Right atrium auricular region (tissue), 2 donors: ENCODE data around the gene ZNF677. TPM values are rescaled to one million over a fixed set of nuclear protein-coding genes. Genes with fewer than 3 reads are reported as not detected.
"Not testable (repeated sequence)": the region's sequence is repeated elsewhere in the genome, so short reads cannot be mapped to it uniquely, and the experiment has no call there.

ENCODE experiments used
- DNase-seq: peaks from one replicate; pipeline ENCODE4 v3.0.0-alpha.2; 2019; ENCODE audit warnings: low spot score
- H3K27ac ChIP-seq, 2 donors: fragments of 200-600 bp; sonication (generic); 1 replicate in 1 of 2; 2 replicates in 1 of 2; pipeline ENCODE4 v1.5.1; 2016 to 2019
- H3K27me3 ChIP-seq, 2 donors: fragments of 200-600 bp; sonication (generic); one replicate each; pipeline versions ENCODE4 v1.5.1 to v1.6.0; 2017 to 2019
- H3K36me3 ChIP-seq: fragments of 200-600 bp; sonication (generic); one replicate; pipeline ENCODE4 v1.5.1; 2016
- H3K4me1 ChIP-seq, 2 donors: fragments of 200-600 bp; sonication (generic); one replicate each; pipeline versions ENCODE4 v1.5.1 to v1.6.0; 2017 to 2019
- H3K4me3 ChIP-seq, 2 donors: fragments of 200-600 bp; sonication (generic); 1 replicate in 1 of 2; 2 replicates in 1 of 2; pipeline ENCODE4 v1.5.1; 2017 to 2019; ENCODE audit warnings: mild to moderate bottlenecking in 1 of 2, moderate library complexity in 1 of 2
- H3K9me3 ChIP-seq, 2 donors: fragments of 200-600 bp; sonication (generic); one replicate each; pipeline ENCODE4 v1.5.1; 2019
- total RNA-seq, 2 donors: library from RNA; depleted of rRNA; stranded (reverse); fragments of >200 nt; gene quantifications; one replicate each; pipeline ENCODE4 v1.1.0, GENCODE V29; 2016
- TF ChIP-seq, protein P1 (sequence below), 2 donors: fragments of 200-600 bp; sonication (generic); IDR thresholded peaks; one replicate each; pipeline ENCODE4 v1.5.1; 2019; ENCODE audit warnings: antibody characterized with exemption in 2 of 2

The ZNF677 gene
- total RNA-seq, 2 donors from 2014 or later = 10.7 to 21.3 TPM

DNA sequence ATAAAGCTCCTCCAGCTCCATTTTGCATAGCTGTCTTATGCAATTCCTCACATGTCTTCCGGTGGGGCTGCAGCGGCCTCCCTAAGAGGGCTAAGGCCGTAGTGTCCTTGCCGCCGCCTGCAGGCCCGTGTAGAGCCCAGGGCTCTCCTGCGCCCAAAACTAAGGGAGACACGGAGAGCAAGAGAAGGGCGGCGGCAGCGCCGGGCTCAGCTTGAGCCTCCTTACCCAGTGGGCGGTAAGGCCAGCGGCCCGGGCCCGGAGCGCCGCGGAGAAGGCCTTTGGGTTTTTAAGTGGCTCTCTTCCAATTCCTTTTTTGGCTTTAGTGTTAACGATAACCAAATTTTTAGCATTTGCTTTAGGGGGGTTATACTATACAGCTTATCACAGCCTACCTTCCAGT lies 30.1 kb downstream of the ZNF677 start:
- no peak overlapping the region for H3K4me3 ChIP-seq
- no peaks in the 10 kb centered on the region for H3K27me3 ChIP-seq
- H3K36me3 ChIP-seq = no peaks in the 10 kb centered on the region
- no peaks in the 10 kb centered on the region for H3K4me1 ChIP-seq
- TF ChIP-seq, protein P1, sequence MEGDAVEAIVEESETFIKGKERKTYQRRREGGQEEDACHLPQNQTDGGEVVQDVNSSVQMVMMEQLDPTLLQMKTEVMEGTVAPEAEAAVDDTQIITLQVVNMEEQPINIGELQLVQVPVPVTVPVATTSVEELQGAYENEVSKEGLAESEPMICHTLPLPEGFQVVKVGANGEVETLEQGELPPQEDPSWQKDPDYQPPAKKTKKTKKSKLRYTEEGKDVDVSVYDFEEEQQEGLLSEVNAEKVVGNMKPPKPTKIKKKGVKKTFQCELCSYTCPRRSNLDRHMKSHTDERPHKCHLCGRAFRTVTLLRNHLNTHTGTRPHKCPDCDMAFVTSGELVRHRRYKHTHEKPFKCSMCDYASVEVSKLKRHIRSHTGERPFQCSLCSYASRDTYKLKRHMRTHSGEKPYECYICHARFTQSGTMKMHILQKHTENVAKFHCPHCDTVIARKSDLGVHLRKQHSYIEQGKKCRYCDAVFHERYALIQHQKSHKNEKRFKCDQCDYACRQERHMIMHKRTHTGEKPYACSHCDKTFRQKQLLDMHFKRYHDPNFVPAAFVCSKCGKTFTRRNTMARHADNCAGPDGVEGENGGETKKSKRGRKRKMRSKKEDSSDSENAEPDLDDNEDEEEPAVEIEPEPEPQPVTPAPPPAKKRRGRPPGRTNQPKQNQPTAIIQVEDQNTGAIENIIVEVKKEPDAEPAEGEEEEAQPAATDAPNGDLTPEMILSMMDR (IDR thresholded peaks at IDR 0.05) = no peak
- no peak overlapping the region for H3K27ac ChIP-seq
- no peak for DNase-seq
- peaks cover 2 to 86% of the 10 kb centered on the region in 2 donors for H3K9me3 ChIP-seq

DNA sequence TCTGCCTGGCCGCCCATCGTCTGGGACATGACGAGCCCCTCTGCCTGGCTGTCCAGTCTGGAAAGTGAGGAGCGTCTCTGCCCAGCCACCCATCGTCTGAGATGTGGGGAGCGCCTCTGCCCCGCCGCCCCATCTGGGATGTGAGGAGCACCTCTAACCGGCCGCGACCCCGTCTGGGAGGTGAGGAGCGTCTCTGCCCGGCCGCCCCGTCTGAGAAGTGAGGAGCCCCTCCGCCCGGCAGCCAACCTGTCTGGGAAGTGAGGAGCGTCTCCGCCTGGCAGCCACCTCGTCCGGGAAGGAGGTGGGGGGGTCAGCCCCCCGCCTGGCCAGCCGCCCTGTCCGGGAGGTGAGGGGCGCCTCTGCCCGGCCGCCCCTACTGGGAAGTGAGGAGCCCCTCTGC lies 32.0 kb downstream of the ZNF677 start:
- H3K27ac ChIP-seq, H3K36me3 ChIP-seq, H3K27me3 ChIP-seq, H3K4me3 ChIP-seq, DNase-seq, H3K4me1 ChIP-seq: not testable (repeated sequence)
- H3K9me3 ChIP-seq = peaks cover 10 to 86% of the 10 kb centered on the region in 2 donors

DNA sequence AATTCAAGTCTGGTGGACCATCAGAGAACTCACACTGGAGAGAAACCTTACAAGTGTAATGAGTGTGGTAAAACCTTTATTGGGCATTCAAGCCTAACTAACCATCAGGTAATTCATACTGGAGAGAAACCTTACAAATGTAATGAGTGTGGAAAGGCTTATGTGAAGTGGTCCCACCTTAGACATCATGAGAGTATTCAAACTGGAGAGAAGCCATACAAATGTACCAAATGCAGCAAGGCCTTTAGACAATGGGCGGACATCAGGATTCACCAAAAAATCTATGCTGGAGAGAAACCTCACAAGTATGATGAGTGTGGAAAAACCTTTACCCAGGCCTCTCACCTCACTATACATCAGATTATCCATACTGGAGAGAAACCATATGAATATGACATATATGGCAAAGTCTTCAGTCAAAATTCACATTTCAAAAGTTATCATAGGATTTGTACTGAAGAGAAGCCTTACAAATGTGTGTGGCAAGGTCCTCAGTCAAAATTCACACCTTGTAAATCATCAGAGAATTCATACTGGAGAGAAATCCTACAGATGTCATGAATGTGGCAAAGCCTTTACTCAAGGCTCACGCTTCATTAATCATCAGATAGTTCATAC lies 41.9 kb downstream of the ZNF677 start:
- TF ChIP-seq, protein P1 (IDR thresholded peaks at IDR 0.05) = no peak
- DNase-seq = no peak
- no peak overlapping the region for H3K4me3 ChIP-seq
- no peak overlapping the region for H3K27ac ChIP-seq
- H3K27me3 ChIP-seq = no peaks in the 10 kb centered on the region
- no peaks in the 10 kb centered on the region for H3K4me1 ChIP-seq
- peaks cover 34% of the 10 kb centered on the region for H3K36me3 ChIP-seq
- H3K9me3 ChIP-seq = peaks cover 62 to 100% of the 10 kb centered on the region in 2 donors

DNA sequence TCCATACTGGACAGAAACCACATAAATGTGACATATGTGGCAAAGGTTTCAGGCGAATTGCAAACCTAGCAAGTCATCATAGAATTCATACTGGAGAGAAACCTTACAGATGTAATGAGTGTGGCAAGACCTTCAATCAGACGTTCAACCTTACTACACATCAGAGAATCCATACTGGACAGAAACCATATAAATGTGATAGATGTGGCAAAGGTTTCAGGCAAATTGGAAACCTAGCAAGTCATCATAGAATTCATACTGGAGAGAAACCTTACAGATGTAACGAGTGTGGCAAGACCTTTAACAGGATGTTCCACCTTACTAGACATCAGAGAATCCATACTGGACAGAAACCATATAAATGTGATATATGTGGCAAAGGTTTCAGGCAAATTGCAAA lies 43.1 kb downstream of the ZNF677 start:
- H3K27ac ChIP-seq, H3K4me1 ChIP-seq, H3K27me3 ChIP-seq, DNase-seq, H3K4me3 ChIP-seq: not testable (repeated sequence)
- Histone ChIP-seq H3K36me3 (peaks cover 46% of the 10 kb centered on the region), H3K9me3 (peaks cover 62 to 100% of the 10 kb centered on the region in 2 donors)

DNA sequence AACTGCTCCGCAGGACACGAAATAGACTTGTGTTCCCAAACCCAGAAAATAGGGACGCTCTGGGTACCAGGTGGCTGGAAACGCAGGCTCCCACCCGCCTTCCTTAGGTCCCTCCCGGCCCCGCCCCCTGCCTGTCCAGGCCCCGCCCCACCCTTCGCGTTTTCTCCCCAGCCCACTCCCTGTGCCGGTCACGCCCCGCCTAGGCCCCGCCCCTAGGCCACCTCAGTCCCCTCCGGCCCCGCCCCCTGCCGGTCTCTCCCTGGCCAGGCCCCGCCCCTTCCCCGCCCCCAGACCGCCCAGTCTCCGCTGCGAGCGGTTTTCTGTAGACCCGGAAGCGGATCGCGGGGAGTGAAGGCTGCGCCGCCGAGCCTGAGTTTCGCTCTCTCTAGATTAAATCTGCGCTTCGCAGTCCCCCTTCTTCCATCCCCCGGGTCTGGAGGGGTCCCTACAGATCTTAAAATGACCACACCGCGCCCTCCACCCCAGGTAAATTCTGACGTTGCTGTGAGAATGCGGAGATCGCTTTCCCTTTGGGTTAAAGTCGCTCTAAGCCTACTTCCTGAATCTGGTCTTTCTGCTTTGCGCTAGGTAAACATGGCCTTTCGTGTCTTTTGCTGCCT lies 57.8 kb downstream of the ZNF677 start:
- peaks cover 15% of the 10 kb centered on the region for H3K36me3 ChIP-seq
- H3K27me3 ChIP-seq = no peaks in the 10 kb centered on the region
- H3K9me3 ChIP-seq = peaks cover 0 to 31% of the 10 kb centered on the region in 2 donors
- peak; percentile 95 for DNase-seq
- H3K27ac ChIP-seq = peak overlapping the region; percentile 80 to 82
- peak overlapping the region; percentile 66 to 87 for H3K4me3 ChIP-seq
- H3K4me1 ChIP-seq = peaks cover 0 to 20% of the 10 kb centered on the region in 2 donors
- TF ChIP-seq, protein P1 (IDR thresholded peaks at IDR 0.05) = peak in 1 of 2 donors; percentile 2

DNA sequence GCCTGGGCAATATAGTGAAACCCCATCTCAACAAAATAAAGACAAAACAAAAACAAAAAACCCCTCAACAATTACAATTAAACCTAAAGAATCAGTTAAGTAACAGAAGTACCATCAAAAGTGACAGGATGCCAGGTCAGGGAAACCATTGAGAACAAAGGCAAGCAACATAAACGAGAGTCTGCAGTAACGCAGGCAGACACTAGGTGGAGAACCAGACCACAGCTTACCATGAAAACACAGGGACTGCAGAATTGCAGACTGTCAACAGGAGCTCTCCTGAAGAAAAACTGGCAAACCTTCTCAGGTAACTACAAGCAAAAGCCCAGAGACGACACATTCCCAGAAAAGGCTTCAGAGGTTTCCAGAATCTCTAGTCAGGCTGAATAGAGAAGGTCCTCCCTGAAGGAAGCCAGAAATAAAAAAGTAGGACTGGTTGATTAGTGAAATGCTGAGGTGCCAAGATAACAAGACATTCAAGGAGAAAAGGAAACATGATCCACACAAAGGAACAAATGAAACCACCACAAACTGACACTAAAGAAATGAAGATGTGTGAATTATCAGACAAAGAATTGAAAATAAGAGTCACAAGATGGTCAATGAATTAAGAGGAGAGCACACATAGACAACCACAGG lies 59.3 kb downstream of the ZNF677 start:
- TF ChIP-seq, protein P1 (IDR thresholded peaks at IDR 0.05) = peak; percentile 91 to 94
- peak; percentile 85 for DNase-seq
- Histone ChIP-seq H3K9me3 (peaks cover 0 to 16% of the 10 kb centered on the region in 2 donors), H3K27ac (no peak overlapping the region), H3K4me1 (peaks cover 0 to 22% of the 10 kb centered on the region in 2 donors), H3K36me3 (peaks cover 3% of the 10 kb centered on the region), H3K27me3 (no peaks in the 10 kb centered on the region), H3K4me3 (no peak overlapping the region)
